GM15510 (cell line): Measurements from ENCODE around the gene ZCCHC7.

Experiments used
- POLR2A ChIP-seq: IDR thresholded peaks from 3 replicates; pipeline ENCODE4 v1.6.1; 2011; ENCODE audit warnings: borderline replicate concordance; ENCODE audit not compliant: insufficient read length; ENCODE audit errors: extremely low read depth

Gene ZCCHC7

DNA sequence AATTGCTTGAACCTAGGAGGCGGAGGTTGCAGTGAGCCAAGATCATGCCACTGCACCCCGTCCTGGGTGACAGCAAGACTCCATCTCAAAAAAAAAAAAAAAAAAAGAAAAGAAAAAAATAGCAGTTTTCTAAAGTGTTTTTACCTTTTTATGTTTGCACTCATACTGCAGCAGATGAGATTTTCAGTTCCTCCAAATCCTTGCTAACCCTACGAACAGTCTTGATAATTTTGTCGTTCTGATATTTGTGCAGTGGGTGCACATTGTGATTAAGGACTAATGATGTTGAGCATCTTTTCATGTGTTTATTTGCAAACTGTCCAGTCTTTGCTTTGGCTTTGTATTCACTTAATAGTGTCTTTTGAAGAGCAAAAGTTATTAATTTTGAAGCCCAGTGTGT lies 42.9 kb downstream of the ZCCHC7 start:
- TF ChIP-seq POLR2A: no peak

DNA sequence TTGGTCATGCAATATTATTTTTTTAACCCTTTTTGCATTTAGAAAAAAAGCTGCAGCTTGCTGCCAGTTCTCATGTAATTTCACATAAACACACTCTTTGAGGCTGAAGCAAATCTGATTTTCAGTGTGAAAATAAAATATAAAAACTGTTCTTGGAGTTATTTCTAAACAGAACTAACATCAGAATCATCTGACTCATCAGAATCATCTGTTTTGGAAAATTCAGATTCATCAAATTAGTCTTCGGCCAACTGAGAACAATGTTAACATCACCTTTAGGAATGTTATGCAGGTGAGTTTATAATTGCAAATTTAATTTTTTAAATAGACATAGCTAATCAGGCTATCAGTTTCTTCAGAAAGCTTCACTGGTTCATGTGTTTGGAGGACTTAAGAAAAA lies 45.3 kb downstream of the ZCCHC7 start:
- no peak for TF ChIP-seq POLR2A

DNA sequence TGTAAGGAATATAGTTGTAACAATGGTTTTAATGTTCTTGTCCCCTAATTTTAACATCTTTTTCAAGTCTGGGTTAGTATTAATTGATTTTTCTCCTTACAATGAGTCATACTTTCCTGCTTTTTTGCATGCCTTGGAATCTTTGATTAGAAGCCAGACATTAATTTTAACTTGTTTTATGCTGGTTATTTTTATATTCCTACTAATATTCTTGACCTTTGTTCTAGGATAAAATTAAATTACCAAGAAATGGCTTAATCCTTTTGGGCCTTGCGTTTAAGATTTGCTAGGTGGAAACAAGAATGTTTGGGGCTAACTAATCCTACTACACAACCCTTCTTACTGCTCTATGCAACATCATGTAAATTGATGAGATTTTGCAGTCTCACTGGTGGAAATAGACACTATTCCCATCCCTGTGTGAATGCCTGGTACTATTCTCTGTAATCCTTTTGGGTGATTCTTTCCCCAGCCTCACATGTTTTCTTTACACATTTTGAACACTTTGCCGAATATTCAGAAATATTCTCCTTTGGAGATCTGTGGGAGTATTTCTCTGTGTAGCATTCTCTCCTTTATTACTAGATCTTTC lies 47.2 kb downstream of the ZCCHC7 start:
- no peak for TF ChIP-seq POLR2A

DNA sequence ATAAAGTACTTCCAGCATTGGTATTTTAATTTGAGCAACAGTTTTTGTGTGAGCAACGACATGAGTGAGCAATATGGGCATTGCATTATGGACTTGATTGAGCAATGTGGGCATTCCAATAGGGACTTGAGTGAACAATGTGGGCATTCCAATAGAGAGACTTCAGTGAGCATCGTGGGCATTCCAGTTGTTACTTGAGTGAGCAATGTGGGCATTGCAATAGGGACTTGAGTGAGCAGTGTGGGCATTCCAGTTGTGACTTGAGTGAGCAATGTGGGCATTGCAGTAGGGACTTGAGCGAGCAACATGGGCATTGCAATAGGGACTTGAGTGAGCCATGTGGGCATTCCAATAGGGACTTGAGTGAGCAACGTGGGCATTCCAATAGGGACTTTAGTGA lies 52.2 kb downstream of the ZCCHC7 start:
- no peak for TF ChIP-seq POLR2A

DNA sequence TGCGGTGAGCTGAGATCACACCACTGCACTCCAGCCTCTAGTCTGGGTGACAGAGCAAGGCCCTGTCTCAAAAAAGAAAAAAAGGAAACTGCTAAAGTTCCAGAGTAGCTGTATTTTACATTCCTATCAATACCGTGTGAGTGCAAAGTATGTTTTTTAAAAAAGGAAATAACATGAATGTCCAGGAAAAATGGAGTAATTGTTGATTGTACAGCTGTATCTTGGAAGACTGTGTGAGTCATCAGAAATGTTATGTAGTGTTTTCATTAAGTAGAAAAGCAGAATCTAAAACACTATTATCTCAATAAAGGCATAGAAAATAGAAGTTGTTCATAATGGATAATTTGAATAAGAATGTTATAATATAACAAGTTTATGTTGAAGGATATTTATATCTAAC lies 53.9 kb downstream of the ZCCHC7 start:
- no peak for TF ChIP-seq POLR2A

DNA sequence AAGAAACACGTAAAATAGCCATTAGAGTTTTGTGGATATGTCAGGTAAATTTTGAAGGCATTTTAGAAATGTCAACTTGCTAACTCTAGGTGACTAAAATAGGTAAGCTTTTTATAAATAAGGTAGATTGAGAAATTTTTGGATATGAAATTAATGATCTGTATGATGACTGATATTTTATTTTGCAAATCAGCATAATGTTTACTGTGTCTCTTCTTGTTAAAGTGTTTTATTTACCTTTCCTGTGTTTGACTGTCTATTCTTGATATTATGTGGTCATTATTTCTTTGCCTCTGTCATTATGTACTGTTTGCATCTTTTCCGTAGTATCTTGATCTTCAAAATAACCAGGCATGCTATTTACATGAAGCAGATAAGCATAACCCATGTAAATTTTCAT lies 58.4 kb downstream of the ZCCHC7 start:
- TF ChIP-seq POLR2A: no peak

DNA sequence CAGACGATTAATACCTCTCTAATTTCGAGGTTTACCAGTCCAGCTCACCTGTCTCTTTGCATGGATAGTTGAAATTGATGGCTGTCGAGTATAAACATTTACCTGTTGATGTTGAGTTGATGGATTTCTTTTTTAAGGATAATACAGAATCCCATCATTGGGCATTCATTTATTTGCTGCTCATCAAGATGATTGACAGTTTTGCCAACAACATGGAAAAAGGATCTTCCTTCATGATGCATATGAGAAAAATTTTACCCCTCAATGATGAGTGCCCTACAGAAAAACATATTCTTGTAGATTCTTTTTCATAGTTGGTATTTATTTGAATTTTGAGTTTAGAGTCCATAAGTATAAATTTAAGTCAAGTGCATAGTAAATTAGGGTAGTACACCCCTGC lies 59.2 kb downstream of the ZCCHC7 start:
- no peak for TF ChIP-seq POLR2A

DNA sequence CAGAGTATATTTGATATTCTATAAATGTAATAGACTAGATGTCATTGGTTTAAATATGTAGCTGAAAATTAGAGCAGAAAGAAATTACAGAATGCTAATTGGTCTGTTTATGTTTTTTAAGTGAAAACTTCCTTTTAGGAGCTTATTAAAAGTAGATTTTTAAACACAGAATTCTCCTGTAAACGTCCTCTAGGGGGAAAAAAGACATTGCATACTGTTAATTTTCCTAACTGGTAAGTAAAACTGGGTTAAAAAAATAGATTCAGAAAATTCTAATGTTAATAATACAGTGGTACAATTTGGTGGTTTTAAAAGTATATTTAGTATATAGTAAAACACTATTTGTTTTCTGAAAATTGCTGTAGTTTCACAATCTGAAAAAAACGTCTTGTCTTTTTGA lies 59.8 kb downstream of the ZCCHC7 start:
- no peak for TF ChIP-seq POLR2A

DNA sequence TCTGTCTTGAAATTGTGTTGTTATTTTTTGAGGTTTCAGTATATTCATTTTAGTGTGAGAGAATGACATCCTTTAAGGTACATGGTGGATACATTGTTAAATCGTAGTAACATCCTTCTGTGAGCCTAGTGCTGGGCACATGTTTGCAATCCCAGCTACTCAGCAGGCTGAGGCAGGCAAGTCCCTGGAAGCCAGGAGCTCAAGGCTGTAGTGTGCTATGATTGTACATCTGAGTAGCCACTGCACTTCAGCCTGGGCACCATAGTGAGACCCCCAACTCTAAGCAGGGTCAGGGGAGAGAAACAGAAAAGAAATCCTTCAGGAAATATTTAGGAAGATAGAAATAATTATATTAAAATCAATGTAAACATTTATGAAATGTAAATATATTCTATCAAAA lies 62.3 kb downstream of the ZCCHC7 start:
- TF ChIP-seq POLR2A: no peak

DNA sequence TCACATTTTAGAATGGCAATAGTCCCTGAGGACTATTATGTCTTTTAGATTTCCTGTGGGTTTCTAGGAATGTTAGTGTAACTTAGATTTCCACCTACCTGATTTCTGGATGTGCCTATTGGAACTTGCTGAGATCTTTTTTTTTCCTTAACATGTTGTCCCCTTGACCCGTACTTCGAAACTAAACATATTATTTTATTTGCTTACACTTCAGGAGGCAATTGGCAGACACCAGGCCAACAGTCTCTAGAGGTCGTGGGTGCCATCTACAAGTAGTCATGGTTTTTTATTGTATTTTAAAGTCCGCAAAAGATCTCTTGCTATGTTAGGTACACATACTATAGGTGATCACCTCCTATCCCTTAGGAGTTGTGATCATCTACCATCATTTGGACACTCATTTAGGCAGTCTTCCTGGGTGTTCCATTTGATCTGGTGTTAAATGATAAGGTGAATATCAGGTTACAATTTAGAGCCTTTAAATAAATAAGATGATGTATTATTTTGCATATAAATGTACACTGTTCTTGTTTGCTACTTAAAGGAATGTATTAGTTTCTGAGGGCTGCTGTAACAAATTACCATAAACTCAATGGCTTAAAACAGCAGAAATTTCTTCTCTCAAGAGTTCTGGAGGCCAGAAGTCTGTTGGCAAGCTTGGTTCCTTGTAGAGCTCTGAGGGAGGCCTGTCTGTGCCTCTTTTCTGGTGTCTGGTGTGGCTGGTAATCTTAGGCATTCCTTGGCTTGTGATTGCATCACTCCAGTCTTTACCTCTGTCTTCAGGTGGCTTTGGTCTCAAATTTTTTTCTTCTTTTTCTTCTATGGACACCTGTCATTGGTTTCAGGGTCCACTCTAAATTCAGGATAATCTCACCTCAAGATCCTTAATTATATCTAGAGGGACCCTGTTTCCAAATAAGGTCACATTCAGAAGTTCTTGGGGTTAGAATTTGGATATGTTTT lies 64.8 kb downstream of the ZCCHC7 start:
- TF ChIP-seq POLR2A: no peak

DNA sequence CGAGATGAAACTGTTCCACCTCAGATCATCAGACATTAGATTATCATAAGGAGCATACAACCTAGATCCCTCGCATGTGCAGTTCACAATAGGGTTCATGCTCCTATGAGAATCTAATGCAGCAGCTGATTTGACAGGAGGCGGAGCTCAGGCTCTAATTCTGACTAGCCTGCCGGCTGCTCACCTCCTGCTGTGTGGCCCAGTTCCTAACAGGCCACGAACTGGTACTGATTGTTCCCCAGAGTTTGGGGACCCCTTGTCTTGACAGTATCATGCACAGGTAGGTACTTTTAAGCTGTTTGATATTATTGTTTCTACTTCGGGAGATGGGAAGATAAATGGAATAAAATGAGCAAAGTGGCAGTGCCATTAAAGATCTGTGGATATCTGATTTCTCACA lies 66.9 kb downstream of the ZCCHC7 start:
- no peak for TF ChIP-seq POLR2A

DNA sequence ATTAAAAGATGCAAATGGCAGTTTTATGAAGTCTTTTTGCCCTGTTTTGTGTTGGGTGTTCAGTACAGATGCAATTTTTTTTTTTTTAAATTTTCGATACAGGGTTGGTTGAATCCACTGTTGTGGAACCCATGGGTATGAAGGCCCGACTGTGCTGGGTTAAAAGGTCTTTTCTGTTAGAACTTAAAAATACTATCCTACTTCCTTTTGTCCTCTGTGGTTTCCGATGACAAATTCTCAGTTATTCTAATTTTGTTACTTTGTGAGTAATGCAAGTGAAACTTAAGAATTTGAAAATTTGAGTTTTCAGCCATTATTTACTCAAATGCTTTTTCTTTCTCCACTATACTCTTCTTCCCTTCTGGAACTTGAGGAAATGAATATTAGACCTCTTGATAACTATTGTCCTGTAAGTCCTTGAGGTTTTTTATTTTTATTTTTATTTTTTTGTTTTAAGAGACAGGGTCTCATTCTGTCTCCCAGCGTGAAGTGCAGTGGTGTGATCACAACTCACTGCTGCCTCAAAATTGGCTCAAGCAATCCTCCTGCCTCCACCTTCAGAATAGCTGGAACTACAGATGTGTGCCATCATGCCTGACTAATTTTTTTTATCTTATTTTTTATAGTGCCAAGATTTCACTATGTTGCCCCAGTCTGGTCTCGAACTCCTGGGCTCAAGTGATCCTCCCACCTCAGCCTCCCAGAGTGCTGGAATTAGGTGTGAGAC lies 67.5 kb downstream of the ZCCHC7 start:
- TF ChIP-seq POLR2A: no peak

DNA sequence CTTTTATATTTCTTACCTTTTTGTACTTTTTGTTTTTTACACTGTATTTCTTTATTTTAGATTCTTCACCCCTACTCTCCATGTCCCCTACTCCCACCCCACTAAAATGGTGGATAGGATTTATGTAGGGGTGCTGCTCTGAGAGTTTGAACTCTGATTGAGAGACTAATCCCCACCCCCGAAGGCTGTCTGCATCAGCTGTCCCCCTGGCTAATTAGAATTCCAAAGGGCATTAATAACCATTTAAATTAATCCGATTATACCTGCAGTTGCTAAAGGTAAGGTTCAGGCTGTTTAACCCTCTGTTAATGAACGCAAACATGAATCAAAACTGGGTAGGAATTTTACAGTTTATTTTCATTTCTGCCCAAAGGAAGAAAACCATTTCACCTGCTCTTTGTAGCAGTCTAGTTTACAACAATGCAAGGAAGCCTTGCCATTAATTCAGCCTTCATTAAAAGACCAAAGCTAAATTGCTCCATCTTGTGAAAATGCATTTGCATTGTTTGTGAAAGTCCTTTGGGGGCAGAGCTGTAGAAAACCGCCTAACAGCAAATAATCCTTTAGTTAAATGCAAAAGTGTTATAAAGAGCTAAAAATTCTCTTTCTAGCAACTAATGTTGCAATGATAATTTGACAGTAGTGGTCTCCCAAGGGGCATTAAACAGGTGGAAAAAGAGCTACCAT lies 71.2 kb downstream of the ZCCHC7 start:
- TF ChIP-seq POLR2A: no peak

DNA sequence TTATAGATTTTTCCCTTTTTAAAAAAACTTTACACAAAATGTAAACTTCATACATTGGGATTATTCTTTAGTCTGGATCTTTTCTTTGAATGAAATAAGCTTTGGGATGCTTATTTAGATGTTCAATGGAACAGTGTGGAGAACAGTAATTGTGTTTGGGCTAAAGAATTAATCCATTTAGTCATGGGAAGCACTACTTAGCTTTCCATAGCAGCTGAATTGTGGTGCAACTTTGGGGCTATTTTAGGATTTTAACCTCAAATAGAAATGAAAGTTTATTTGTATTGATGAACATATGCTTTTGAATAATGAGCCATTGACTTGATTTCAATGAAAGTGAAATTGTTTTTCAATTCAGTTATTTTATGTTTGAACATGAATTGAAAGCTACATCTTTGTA lies 72.4 kb downstream of the ZCCHC7 start:
- no peak for TF ChIP-seq POLR2A

DNA sequence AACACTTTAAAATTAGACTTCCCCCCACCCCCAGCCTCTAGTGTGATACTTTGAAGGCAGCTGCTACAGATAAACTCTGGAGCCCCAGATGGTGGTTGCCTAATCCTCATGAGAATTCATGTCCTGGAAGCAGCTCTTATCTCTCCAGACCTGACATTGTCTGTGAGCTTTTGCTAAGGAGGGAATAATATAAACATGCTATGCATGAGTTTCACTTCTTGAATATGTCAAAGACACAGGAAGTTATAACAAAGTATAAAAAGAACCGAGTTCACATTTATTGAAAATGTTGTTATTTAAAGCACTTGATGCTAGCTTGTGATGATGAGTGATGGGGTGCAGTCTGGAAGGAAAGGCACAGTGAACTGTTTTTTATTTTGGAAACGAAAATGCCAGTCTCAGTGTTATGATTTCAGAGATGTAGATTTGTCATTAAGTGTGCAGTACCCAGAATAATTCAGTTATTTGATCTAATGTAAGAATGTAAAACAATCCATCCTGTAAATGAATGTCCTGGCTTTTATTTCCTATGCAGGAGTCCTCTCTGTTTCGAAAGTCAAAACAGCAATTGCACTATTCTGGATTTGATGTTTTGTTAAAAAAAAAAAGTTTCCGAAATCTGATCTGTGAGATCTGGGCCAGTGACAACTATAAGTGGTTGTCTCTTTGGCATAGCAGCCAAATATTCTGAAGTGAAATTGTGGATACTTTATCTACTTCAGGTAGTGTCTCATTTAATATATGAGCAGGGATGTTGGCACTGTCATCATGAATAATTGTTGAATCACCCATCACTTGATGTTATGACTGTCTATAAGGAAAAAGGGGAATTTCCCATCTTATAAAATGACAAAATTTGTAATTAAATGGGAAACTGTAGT lies 77.0 kb downstream of the ZCCHC7 start:
- TF ChIP-seq POLR2A: no peak
